ENCODE data around the gene MCRIP1. TPM values are rescaled to one million over a fixed set of nuclear protein-coding genes. Genes with fewer than 3 reads are reported as not detected.

The MCRIP1 gene
- 103 and 127 TPM in 2 replicates for total RNA-seq

DNA sequence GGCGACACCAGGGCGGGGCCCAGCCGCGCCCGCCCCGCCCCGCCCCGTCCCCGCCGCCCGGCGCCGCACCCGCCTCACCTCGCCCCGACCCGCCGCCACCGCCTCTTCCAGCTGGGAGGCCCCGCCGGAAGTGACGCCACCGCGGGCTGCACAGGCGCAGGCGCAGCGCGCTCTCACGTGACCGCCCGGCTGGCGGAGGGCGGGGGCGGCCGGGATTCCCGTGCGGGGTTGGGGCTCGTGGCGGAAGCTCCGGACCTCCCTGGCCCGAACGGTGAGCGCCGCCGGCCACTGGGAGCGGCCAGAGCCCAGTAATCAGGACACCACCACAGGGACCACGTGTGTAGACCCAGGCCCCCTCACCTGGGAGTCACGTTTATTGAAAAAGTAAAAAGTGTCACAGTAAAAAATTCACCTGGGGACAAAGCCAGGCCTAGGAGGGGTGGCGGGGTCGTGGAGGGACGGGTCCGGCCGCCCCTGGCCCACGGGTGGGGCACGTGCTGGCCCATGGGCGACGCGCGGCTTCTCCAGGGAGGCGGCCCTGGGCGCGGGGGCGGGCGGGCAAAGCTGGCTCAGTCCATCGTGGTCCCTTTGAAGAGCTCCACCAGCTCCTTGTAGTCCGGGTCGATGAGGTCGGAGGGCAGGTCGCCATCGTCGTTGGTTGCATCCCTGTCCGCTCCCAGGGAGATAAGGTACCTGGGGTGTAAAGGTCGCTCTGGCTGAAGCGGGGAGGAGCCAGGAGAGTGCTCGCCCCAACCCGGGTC is at the start of gene MCRIP1:
Gene MCRIP1 (minus strand): TSS at position 132 of the 761 bp plus-strand sequence. CDS start 8,785 bp downstream, outside the sequence.

GRCh38 chr17:81870981-81871386 is 37.9 kb upstream of the MCRIP1 start, which contains the start of gene ARHGDIA:
Gene ARHGDIA, minus strand, starts transcription at chr17:81871337. Its CDS starts 1,407 bp downstream, at chr17:81869930.

GRCh38 chr17:81859906-81860755 is 27.0 kb upstream of the MCRIP1 start, which contains the start of gene P4HB:
Gene P4HB, minus strand, starts transcription at chr17:81860535. Its CDS starts 64 bp downstream, at chr17:81860471.

DNA sequence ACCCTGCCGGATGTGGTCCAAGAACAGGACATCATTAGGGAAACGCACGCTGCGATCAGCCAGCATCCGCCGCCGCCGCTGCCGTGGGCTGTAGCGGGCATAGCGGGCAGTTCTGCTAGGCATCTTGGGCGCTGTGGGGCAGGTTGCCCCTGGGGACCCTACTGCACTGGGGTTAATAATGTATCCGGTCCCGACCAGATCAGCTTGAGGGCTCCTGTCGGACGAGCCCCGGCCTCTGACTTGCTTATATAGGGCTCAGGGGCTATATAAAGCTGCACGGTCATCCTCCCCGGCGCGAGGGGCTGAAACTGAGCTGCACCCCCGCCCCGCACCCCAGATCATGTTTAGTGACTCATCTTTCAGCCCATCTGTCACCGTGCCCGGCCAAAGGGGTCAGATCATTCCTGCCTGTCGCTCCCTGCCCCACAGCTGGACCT is 1.8 kb upstream of the MCRIP1 start, which contains the start of gene PPP1R27:
Gene PPP1R27 (minus strand): TSS at position 220 of the 437 bp plus-strand sequence. CDS start 97 bp downstream, at position 123.

GRCh38 chr17:81803728-81804558 is 29.1 kb downstream of the MCRIP1 start, which contains the start of gene GCGR:
Gene GCGR, plus strand, starts transcription at chr17:81804150. Its CDS starts 4,869 bp downstream, at chr17:81809019.

Other genes with a start within 250 kb of the MCRIP1 start
- gene NPLOC4, start 196.2 kb downstream of the MCRIP1 start, total RNA-seq = 63.8 and 70.1 TPM in 2 replicates
- gene TSPAN10, start 196.1 kb downstream of the MCRIP1 start, total RNA-seq = 1.9 and 2.0 TPM in 2 replicates
- 1.2 and 3.2 TPM in 2 replicates for gene PDE6G, start 176.7 kb downstream of the MCRIP1 start, total RNA-seq
- gene OXLD1, start 166.7 kb downstream of the MCRIP1 start, total RNA-seq = 50.7 and 58.1 TPM in 2 replicates
- gene CCDC137, start 166.6 kb downstream of the MCRIP1 start, total RNA-seq = 11.8 and 17.7 TPM in 2 replicates
- gene ARL16, start 149.5 kb downstream of the MCRIP1 start, total RNA-seq = 37.7 and 46.4 TPM in 2 replicates
- 88.8 and 125 TPM in 2 replicates for gene HGS, start 149.3 kb downstream of the MCRIP1 start, total RNA-seq
- 80.1 and 94.3 TPM in 2 replicates for gene MRPL12, start 129.9 kb downstream of the MCRIP1 start, total RNA-seq
- gene SLC25A10, start 121.0 kb downstream of the MCRIP1 start, total RNA-seq = 12.7 and 23.0 TPM in 2 replicates
- not detected in 2 replicates for gene GCGR, start 29.1 kb downstream of the MCRIP1 start, total RNA-seq
- not detected in 2 replicates for gene PPP1R27, start 1.8 kb upstream of the MCRIP1 start, total RNA-seq
- 1,723 and 2,500 TPM in 2 replicates for gene P4HB, start 27.2 kb upstream of the MCRIP1 start, total RNA-seq
- 282 and 361 TPM in 2 replicates for gene ARHGDIA, start 38.0 kb upstream of the MCRIP1 start, total RNA-seq
- gene ALYREF, start 58.3 kb upstream of the MCRIP1 start, total RNA-seq = 235 and 249 TPM in 2 replicates
- gene ANAPC11, start 58.4 kb upstream of the MCRIP1 start, total RNA-seq = 273 and 321 TPM in 2 replicates
- gene NPB, start 68.9 kb upstream of the MCRIP1 start, total RNA-seq = under 0.01 TPM in 1 of 2 replicates, not detected in the other
- 131 and 163 TPM in 2 replicates for gene PCYT2, start 78.1 kb upstream of the MCRIP1 start, total RNA-seq
- gene SIRT7, start 84.9 kb upstream of the MCRIP1 start, total RNA-seq = 23.7 and 27.7 TPM in 2 replicates
- 8.3 and 8.4 TPM in 2 replicates for gene MAFG, start 94.4 kb upstream of the MCRIP1 start, total RNA-seq
- gene PYCR1, start 104.0 kb upstream of the MCRIP1 start, total RNA-seq = 183 and 184 TPM in 2 replicates
- not detected in 2 replicates for gene MYADML2, start 113.9 kb upstream of the MCRIP1 start, total RNA-seq
- not detected in 2 replicates for gene NOTUM, start 127.9 kb upstream of the MCRIP1 start, total RNA-seq
- gene ASPSCR1, start 144.3 kb upstream of the MCRIP1 start, total RNA-seq = 28.0 and 32.1 TPM in 2 replicates
- gene CENPX, start 189.6 kb upstream of the MCRIP1 start, total RNA-seq = 121 and 149 TPM in 2 replicates
- 16.4 and 20.4 TPM in 2 replicates for gene LRRC45, start 190.0 kb upstream of the MCRIP1 start, total RNA-seq
- gene RAC3, start 198.4 kb upstream of the MCRIP1 start, total RNA-seq = 27.1 and 38.8 TPM in 2 replicates
- gene DCXR, start 204.4 kb upstream of the MCRIP1 start, total RNA-seq = 180 and 192 TPM in 2 replicates
- gene RFNG, start 218.5 kb upstream of the MCRIP1 start, total RNA-seq = 63.3 and 67.2 TPM in 2 replicates
- 179 and 206 TPM in 2 replicates for gene GPS1, start 218.6 kb upstream of the MCRIP1 start, total RNA-seq
- 60.5 and 72.7 TPM in 2 replicates for gene DUS1L, start 232.5 kb upstream of the MCRIP1 start, total RNA-seq

Data from myometrial cell (primary cell).